Fibroblast of lung (primary cell): Measurements from ENCODE around the gene RBM4B. TPM values are rescaled to one million over a fixed set of nuclear protein-coding genes. Genes with fewer than 3 reads are reported as not detected.

Source experiments
- DNase-seq, 2 donors: peaks; one replicate each; pipeline versions ENCODE4 v3.0.0 to v3.0.0-alpha.2; 2010; ENCODE audit warnings: low read depth in 2 of 2
- H2AFZ ChIP-seq: 2 replicates; pipeline ENCODE4 v1.5.1; 2012; ENCODE audit warnings: low read length, control low read depth, inconsistent platforms
- H3K27ac ChIP-seq: 2 replicates; pipeline ENCODE4 v1.5.1; 2011; ENCODE audit warnings: low read length, control low read depth; ENCODE audit not compliant: insufficient read depth
- H3K27me3 ChIP-seq: 2 replicates; pipeline ENCODE4 v1.5.1; 2011; ENCODE audit warnings: mild to moderate bottlenecking, low read length; ENCODE audit not compliant: control insufficient read depth, insufficient read depth
- H3K36me3 ChIP-seq: 2 replicates; pipeline ENCODE4 v1.5.1; 2011; ENCODE audit warnings: low read length; ENCODE audit not compliant: control insufficient read depth, insufficient read depth
- H3K4me1 ChIP-seq: 2 replicates; pipeline ENCODE4 v1.5.1; 2011; ENCODE audit warnings: low read length; ENCODE audit not compliant: control insufficient read depth, insufficient read depth; ENCODE audit errors: extremely low read depth
- H3K4me2 ChIP-seq: 2 replicates; pipeline ENCODE4 v1.5.1; 2011; ENCODE audit warnings: low read length, control low read depth; ENCODE audit not compliant: insufficient read depth; ENCODE audit errors: extremely low read depth
- H3K4me3 ChIP-seq, 4 experiments: fragments of 200-600 bp in 1 of 4; sonication (generic) in 1 of 4; replicated peaks in 1 of 4; 2 replicates each; pipeline ENCODE4 v1.5.1; 2011 to 2016; ENCODE audit warnings: low read length in 4 of 4, low read depth in 3 of 4, mild to moderate bottlenecking in 3 of 4, control low read depth in 2 of 4, inconsistent platforms in 1 of 4, mixed read lengths in 1 of 4; ENCODE audit not compliant: insufficient read depth in 1 of 4; ENCODE audit errors: control extremely low read depth in 1 of 4
- H3K79me2 ChIP-seq: 2 replicates; pipeline ENCODE4 v1.5.1; 2012; ENCODE audit warnings: mild to moderate bottlenecking, low read length, inconsistent platforms; ENCODE audit not compliant: control insufficient read depth, insufficient read depth
- H3K9ac ChIP-seq: 2 replicates; pipeline ENCODE4 v1.5.1; 2011; ENCODE audit warnings: mild to moderate bottlenecking, low read length, control low read depth; ENCODE audit not compliant: insufficient read depth
- H3K9me3 ChIP-seq: 2 replicates; pipeline ENCODE4 v1.5.1; 2012; ENCODE audit warnings: low read depth, low read length; ENCODE audit not compliant: control insufficient read depth, insufficient read depth
- H4K20me1 ChIP-seq: 2 replicates; pipeline ENCODE4 v1.5.1; 2011; ENCODE audit warnings: low read length; ENCODE audit not compliant: control insufficient read depth, insufficient read depth; ENCODE audit errors: extremely low read depth
- EZH2 ChIP-seq: IDR thresholded peaks from 2 replicates; pipeline ENCODE4 v1.5.1; 2012; ENCODE audit warnings: low read length, control low read depth, mild to moderate bottlenecking; ENCODE audit errors: missing control alignments
- polyA plus RNA-seq, 2 donors: library from polyadenylated mRNA; depleted of rRNA in 1 of 2; stranded (reverse) in 1 of 2; unstranded in 1 of 2; fragments of >200 nt; gene quantifications; 2 replicates each; pipeline ENCODE4 v1.2.1, GENCODE V29; 2011 to 2012; ENCODE audit warnings: missing spikeins in 1 of 2
- total RNA-seq: library from RNA; depleted of rRNA; stranded (reverse); fragments of >200 nt; gene quantifications from 2 replicates; pipeline ENCODE4 v1.2.1, GENCODE V29; 2014
- TF ChIP-seq, protein P1 (sequence below), 2 donors: IDR thresholded peaks in 1 of 2; conservative IDR thresholded peaks in 1 of 2; 1 replicate in 1 of 2; 2 replicates in 1 of 2; pipeline ENCODE4 v1.5.1; 2011 to 2012; ENCODE audit warnings: low read length in 2 of 2, control low read depth in 1 of 2, inconsistent platforms in 1 of 2, low read depth in 1 of 2, mild to moderate bottlenecking in 1 of 2

Gene RBM4B
- total and polyA plus RNA-seq, 2 donors (not counting 1 experiment from before 2014, with no cell fraction given): 24.6 to 28.4 TPM

DNA sequence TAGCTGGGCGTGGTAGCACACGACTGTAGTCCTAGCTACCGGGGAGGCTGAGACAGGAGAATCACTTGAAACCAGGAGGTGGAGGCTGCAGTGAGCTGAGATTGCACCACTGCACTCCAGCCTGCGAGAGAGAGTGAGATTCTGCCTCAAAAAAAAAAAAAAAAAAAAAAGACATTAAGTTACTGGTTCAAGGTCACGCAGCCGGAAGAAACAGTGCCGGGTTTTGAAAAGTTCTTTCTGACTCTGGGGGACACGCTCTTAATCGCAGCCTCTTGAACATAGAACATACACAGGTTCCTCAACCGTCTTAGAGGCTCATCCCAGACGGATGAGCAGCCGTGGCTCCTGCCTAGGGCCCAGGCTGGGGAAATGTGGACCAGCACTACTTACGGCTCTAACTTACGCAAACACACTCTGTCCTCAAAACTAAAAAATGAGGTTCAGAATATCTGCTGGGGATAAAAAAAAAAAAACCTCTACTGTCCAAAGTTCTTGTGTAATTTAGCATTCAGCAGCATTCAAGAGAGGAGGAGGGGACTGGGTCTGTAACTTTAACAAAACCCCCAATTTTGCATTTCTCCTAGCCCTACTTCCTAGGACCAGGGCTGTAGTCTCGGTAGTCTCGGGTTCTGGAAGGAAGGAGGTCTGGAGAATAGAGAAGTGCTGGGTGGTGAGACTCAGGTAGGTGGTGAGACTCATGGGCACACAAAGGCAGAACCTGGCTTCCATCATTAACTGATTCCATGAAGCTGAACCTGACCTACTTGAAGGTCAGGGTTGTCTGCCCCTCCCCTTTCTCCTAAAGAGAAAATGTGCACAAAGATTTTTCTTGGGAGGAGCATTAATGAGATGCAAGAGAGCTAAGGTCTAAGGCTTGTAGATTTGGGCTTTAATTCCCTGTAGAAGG, 45.3 kb upstream of the RBM4B start:
- Histone ChIP-seq H3K36me3 (no peaks in the 10 kb centered on the region), H3K9ac (no peak overlapping the region), H4K20me1 (no peaks in the 10 kb centered on the region), H3K9me3 (no peaks in the 10 kb centered on the region), H3K27ac (no peak overlapping the region), H3K4me1 (no peaks in the 10 kb centered on the region), H3K4me3 (no peak overlapping the region), H3K4me2 (no peak overlapping the region), H2AFZ (no peak overlapping the region), H3K27me3 (peaks cover 33% of the 10 kb centered on the region), H3K79me2 (no peaks in the 10 kb centered on the region)
- TF ChIP-seq, protein P1, sequence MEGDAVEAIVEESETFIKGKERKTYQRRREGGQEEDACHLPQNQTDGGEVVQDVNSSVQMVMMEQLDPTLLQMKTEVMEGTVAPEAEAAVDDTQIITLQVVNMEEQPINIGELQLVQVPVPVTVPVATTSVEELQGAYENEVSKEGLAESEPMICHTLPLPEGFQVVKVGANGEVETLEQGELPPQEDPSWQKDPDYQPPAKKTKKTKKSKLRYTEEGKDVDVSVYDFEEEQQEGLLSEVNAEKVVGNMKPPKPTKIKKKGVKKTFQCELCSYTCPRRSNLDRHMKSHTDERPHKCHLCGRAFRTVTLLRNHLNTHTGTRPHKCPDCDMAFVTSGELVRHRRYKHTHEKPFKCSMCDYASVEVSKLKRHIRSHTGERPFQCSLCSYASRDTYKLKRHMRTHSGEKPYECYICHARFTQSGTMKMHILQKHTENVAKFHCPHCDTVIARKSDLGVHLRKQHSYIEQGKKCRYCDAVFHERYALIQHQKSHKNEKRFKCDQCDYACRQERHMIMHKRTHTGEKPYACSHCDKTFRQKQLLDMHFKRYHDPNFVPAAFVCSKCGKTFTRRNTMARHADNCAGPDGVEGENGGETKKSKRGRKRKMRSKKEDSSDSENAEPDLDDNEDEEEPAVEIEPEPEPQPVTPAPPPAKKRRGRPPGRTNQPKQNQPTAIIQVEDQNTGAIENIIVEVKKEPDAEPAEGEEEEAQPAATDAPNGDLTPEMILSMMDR (conservative IDR thresholded peaks at IDR 0.05 in 1 of 2, IDR thresholded peaks at IDR 0.05 in 1 of 2; ENCODE audit: low read depth in 1 of 2, low read length in 2 of 2): no peak
- TF ChIP-seq EZH2: no peak
- DNase-seq: no peak

DNA sequence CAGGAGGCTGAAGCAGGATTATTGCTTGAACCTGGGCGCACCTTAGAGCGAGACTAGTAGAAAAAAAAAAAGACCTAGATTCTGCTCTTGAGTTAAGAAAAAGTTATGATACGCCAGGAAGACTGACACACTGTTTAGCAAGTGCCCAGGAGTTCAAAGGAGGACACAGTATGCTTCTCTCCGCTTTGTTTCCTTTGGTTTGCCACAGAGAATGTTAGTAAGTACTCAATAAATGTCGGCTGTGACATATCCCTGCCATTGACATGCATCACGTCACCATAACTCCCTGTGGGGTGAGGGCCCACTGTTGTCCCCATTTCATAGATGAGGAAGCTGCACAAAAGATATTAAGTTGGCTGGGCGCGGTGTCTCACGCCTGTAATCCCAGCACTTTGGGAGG, 44.3 kb upstream of the RBM4B start:
- no peak overlapping the region for H2AFZ ChIP-seq
- no peaks in the 10 kb centered on the region for H3K36me3 ChIP-seq
- TF ChIP-seq, protein P1 (conservative IDR thresholded peaks at IDR 0.05 in 1 of 2, IDR thresholded peaks at IDR 0.05 in 1 of 2; ENCODE audit: low read depth in 1 of 2, low read length in 2 of 2): no peak
- no peak for TF ChIP-seq EZH2
- no peak overlapping the region for H3K4me2 ChIP-seq
- DNase-seq: no peak
- no peaks in the 10 kb centered on the region for H3K79me2 ChIP-seq
- H3K27me3 ChIP-seq: peaks cover 26% of the 10 kb centered on the region
- no peaks in the 10 kb centered on the region for H3K9me3 ChIP-seq
- H3K4me3 ChIP-seq: no peak overlapping the region
- no peaks in the 10 kb centered on the region for H3K4me1 ChIP-seq
- H3K9ac ChIP-seq: no peak overlapping the region
- no peaks in the 10 kb centered on the region for H4K20me1 ChIP-seq
- H3K27ac ChIP-seq: no peak overlapping the region

DNA sequence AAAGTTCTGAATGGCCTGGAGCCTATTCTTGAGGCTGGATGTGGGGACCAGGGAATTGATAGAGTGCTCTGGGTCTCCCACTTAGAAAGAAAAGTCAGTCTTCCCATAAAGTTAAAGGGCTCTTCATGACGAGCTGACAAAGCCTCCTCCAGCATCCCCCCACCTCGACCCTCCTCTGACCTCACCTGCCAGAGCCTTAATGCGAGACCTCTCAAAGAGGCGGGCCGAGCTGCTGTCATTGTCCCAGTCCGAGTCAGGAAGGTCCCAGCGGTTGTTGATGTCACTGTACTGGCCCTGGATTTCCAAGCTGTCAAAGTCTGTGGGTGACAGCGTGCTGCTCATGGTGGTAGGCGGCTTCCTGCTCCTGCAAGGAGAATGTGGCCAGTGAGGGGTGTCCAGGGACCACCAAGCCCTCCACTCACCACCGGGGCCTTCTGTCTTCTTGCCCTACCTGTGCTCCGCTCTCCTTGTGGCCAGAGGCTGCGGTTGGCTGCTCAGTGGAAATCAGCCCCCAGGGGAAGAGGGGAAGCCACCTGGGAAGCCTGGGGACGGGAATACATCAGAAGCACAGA, 43.3 kb upstream of the RBM4B start:
- no peaks in the 10 kb centered on the region for H3K4me1 ChIP-seq
- H3K27ac ChIP-seq: no peak overlapping the region
- no peak overlapping the region for H3K9ac ChIP-seq
- H3K36me3 ChIP-seq: no peaks in the 10 kb centered on the region
- H3K4me3 ChIP-seq: no peak overlapping the region
- peaks cover 17% of the 10 kb centered on the region for H3K27me3 ChIP-seq
- no peaks in the 10 kb centered on the region for H3K79me2 ChIP-seq
- no peaks in the 10 kb centered on the region for H3K9me3 ChIP-seq
- DNase-seq: no peak
- no peak overlapping the region for H2AFZ ChIP-seq
- no peaks in the 10 kb centered on the region for H4K20me1 ChIP-seq
- no peak overlapping the region for H3K4me2 ChIP-seq
- TF ChIP-seq, protein P1 (conservative IDR thresholded peaks at IDR 0.05 in 1 of 2, IDR thresholded peaks at IDR 0.05 in 1 of 2; ENCODE audit: low read depth in 1 of 2, low read length in 2 of 2): no peak
- no peak for TF ChIP-seq EZH2
